Hepatocyte (in vitro differentiated cells): ENCODE data around the gene ZNHIT2.

Experiments
- CTCF ChIP-seq: fragments of 200-600 bp; sonication (generic); IDR thresholded peaks from 2 replicates; pipeline ENCODE4 v1.5.1; 2016; ENCODE audit warnings: antibody characterized with exemption, mild to moderate bottlenecking; ENCODE audit not compliant: poor library complexity
- EZH2 ChIP-seq: fragments of 200-600 bp; sonication (generic); IDR thresholded peaks from 2 replicates; pipeline ENCODE4 v1.6.1; 2016; ENCODE audit warnings: antibody characterized with exemption, mild to moderate bottlenecking, borderline replicate concordance
- EZH2phosphoT487 ChIP-seq: fragments of 200-600 bp; sonication (generic); IDR thresholded peaks from one replicate; pipeline ENCODE4 v1.6.1; 2018; ENCODE audit warnings: antibody characterized with exemption, mild to moderate bottlenecking, low read depth, moderate library complexity; ENCODE audit not compliant: unreplicated experiment, severe bottlenecking

GRCh38 chr11:65083834-65084597, 33.5 kb downstream of the ZNHIT2 start, which contains the start of the genes CDCA5 and ZFPL1:
- TF ChIP-seq CTCF (no peak), EZH2 (no peak), EZH2phosphoT487 (no peak)
